OCI-LY3 (cell line): Measurements from ENCODE around the gene REEP2.

Experiments
- CTCF ChIP-seq: fragments of 200-600, 300-600 bp; sonication (generic); IDR thresholded peaks from 2 replicates; pipeline ENCODE4 v1.5.1; 2014; ENCODE audit warnings: antibody characterized with exemption, low read length, low read depth
- EZH2phosphoT487 ChIP-seq: fragments of 200-600 bp; shearing (Covaris generic); IDR thresholded peaks from 2 replicates; pipeline ENCODE4 v1.6.1; 2018; ENCODE audit warnings: antibody characterized with exemption, mixed run types, low read depth

- TF ChIP-seq CTCF (no peak), EZH2phosphoT487 (no peak)
These were observed 56.5 kb downstream of the REEP2 start for GRCh38 chr5:138495351-138495750.
